RCC 7860 (cell line): Measurements from ENCODE around the gene EOMES.
"Not testable (repeated sequence)": the region's sequence is repeated elsewhere in the genome, so short reads cannot be mapped to it uniquely, and the experiment has no call there.

Experiments used
- DNase-seq: peaks from one replicate; pipeline ENCODE4 v3.0.0-alpha.2; 2015; ENCODE audit warnings: low spot score
- FAIRE-seq: peaks from 2 replicates; lab custom pipeline; 2012; peaks lifted over from hg19 to GRCh38; lab: Jason Lieb, UNC

Gene EOMES

DNA sequence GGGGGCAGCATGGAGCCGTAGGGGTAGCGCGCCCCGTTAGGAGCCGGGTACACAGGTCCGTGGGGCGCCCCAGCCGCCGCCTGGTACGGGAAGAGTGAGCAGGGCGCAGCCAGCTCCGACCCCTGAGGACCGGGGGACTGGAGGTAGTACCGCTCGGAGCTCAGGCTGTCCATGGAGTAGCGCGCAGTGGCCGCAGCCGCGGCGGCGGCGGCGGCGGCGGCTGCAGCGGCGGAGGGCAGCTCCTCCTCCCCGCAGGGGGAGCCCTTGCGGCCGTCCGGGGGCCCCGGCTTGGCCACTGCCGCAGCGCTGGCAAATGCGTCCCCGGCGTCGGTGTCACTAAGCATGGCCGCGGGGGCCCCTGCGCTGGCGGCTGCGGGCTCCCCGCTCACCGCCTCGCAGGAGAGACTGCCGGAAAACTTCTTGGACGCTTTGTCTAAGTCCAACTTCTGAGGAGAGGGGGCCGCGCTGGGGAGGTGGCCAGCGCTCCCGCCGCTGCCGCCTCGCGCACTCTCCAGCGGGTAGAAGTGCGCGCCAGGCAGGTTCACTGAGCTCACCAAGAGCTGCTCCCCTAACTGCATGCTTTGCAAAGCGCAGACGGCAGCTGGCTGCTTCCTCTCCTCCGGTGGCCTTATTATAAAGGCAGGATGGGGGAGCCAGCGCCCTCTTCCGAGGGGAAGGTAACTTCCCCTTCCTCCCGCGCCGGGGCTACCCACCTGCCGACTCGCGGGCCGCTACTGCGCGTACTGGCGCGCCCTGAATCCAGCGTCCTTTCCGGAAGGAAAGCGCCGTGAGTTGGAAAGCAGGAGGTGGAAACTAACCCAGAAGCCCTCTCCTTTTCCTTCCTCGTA lies at the start of gene EOMES:
EOMES (minus strand) TSS at position 607 of the 848 bp plus-strand sequence; CDS start at position 578, 29 bp downstream.
- no peak for FAIRE-seq
- DNase-seq, result no peak

DNA sequence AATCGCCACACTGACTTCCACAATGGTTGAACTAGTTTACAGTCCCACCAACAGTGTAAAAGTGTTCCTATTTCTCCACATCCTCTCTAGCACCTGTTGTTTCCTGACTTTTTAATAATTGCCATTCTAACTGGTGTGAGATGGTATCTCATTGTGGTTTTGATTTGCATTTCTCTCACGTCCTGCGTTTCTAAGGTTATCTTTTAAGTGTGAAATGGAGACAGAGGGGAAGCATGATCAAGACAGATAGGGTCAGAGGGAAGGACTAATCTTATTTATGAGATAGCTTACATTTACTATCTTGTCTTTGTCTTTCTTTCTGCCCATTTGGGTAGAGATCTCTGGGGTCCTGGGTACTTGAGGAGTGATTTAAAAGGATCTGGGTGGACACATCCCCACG lies 48.3 kb upstream of the EOMES start:
- FAIRE-seq, DNase-seq: not testable (repeated sequence)

DNA sequence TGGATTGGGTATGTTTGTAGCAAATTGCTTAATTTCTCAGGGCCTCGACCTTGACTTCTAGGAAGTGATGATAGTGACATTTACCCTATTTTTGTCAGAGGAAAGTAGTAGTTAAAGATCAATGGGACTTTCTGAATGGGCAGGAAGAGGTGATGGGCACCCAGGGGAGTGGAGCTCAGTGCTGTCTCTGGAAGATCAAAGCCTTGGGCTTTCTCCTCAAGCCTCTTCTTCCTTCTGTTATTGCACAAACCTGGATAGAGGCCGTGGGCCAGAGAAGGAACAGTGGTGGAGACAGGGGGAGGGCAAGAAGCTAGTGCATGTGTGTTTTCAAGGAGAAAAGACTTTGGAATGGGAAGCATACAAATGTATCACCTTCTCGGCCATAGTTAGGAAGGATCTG lies 44.9 kb upstream of the EOMES start:
- DNase-seq, result no peak
- no peak for FAIRE-seq

DNA sequence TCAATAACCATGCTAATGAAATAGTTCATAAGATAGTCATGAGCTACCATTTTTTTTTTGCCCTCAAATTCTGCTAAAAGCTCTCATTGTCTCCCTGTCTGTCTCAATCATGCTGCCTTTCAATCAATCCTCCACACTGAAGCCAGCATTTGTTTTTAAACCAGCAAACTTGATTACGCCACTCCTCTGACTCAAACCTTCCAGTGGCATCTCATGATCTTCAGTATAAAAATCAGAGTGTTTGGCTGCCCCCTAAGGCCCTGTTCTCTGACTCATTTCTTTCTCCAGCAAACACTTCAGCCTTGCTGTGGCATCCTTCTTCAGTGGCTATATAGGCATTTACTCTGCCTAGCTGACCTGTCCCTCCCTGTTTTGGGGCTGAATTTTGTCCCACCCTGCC lies 36.0 kb upstream of the EOMES start:
- FAIRE-seq (no peak), DNase-seq (no peak)

DNA sequence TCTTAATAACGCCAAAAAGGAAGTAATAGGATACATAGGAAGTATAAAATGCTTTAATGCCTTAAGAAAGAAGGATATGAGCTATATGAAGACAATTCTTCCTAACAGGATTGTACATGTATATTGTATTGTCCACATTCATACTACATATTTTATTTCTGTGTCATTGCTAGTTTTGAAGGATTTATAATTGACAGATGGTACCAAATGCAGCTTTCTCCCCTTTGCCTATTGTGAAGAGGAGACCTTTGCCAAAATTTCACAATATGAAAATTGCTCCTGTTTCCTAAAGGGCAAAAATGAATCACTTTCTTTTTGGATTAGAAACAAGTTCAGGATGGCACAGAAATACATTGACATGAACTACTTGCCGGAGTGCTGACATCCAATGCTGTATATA lies 34.8 kb upstream of the EOMES start:
- FAIRE-seq (no peak), DNase-seq (no peak)

DNA sequence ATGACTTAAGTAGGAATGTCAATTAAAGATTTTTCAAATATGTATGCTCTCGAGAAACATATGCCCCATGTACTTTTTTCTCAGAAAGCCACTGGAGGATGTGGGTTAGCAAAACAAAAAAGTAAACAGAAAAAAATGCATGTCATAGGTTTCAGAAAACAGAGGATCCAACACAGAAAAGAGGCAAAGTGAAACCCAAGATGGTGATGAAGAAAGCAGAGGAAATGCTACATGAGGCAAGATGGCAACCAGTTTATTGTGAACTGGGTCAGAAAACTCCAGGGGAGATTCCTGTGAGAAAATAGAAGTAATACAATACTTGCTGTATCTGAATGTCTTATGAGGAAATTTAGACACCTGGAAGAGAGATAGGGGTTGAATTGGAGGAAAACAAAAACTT lies 30.8 kb upstream of the EOMES start:
- FAIRE-seq (no peak), DNase-seq (no peak)

DNA sequence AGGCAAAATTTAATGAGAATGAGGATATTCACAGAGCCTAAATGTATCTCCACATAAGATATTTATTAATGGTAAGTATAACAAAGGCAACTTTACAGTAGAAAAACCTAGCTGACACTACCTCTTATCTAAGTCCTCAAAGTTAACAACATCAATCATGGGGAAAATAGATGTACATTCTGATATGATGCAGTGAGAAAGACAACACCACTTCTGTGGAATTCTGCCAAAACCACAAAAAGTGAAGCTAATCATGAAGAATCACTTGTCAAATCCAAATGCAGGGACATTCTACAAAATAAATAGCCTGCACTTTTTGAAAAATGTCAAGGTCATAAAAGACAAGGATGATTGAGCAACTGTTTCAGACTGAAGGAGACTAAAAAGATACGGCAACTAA lies 27.5 kb upstream of the EOMES start:
- DNase-seq, result no peak
- no peak for FAIRE-seq

DNA sequence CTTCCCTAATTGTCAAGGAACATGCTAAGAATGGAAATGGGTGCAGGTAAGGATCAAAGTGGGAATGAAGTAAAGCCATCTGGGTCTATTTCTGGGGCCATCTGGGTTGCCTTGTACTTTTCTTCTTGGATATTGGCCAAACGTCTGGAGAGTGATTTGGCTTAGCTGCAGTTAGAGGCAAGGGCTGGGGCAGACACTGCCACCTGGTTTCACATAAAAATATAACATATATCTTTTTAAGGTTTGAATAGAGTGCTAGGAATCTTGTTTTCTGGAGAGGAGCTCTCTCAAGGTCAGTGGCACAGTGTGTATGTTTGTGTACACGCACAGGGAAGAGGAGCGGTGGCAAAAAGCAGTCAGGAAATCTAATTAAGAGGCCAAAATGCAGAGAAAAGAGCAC lies 24.7 kb upstream of the EOMES start:
- no peak for DNase-seq
- no peak for FAIRE-seq

DNA sequence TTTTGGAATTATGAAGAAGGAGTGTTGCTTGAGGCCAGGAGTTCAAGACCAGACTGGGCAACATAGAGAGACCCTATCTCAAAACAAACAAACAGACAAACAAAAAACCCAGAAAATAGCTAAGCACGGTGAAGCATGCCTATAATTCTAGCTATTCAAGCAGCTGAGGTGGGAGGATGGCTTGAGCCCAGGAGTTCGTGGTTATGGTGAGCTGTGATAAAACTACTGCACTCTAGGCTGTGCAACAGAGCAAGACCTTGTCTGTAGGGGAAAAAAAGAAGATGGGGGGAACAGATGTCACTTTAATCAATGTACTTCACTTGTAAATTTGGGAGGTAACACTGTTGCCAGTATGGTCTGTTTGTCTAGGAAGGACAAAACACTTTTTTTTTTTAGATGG lies 18.7 kb upstream of the EOMES start:
- FAIRE-seq, result no peak
- DNase-seq, result no peak

DNA sequence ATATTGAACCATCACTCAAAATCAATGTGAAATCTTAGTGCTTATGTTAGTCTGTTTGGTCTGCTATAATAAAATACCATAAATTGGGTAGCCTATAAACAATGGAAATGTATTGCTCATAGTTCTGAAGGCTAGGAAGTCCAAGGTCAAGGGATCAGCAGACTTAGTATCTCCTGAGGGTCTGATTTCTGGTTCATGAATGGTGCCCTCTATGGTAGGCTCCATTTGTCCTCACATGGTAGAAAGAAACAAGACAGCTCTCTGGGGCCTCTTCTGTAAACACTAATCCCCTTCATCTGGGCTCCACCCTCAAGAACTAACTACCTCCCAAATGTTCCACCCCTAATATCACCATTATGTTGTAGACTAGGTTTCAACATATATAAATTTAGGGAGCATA lies 15.0 kb upstream of the EOMES start:
- FAIRE-seq, result no peak

DNA sequence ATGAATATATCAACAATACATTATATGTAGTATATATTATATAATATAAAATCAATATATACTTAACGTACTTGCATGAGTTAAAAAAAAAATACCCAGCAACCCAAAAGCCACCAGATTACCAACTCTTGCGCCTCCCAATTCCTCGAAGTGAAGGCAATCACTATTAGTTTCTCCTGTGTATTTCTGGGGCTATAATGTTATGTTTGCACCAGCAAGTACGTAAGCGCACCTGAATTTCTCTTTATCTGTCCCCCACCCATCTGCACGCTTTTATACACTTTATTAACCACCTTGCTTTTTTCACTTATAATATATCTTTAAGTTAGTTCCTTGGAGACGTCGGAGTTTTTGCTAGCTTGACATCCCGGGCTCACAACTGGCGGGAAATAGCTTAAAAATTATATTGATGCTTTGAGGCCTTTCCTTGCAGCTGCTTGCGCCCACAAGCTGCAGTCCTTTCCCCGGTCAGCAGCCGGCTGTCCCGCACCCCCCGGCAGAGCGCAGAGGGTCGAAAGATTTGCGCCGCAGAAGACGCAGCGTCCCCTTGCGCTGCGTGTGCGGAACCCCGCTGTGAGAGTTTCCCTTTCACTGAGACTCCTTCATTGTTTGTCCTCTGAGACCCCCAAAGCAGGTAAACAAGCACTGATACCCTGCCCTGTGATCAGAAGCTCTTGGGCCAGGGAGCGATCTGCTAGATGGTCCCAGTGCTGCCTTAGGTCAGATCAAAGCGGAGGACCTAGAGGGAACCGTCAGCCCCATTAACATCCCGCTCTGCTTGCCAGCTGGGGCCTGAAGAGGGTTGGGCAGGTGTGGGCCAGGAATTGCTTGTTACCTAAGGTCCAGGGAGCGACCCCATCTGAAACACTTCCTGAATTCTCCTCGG lies 8.9 kb upstream of the EOMES start:
- DNase-seq, result no peak
- no peak for FAIRE-seq

More for the DNA sequence above, 15.0 kb upstream of the EOMES start:
- DNase-seq, result no peak

DNA sequence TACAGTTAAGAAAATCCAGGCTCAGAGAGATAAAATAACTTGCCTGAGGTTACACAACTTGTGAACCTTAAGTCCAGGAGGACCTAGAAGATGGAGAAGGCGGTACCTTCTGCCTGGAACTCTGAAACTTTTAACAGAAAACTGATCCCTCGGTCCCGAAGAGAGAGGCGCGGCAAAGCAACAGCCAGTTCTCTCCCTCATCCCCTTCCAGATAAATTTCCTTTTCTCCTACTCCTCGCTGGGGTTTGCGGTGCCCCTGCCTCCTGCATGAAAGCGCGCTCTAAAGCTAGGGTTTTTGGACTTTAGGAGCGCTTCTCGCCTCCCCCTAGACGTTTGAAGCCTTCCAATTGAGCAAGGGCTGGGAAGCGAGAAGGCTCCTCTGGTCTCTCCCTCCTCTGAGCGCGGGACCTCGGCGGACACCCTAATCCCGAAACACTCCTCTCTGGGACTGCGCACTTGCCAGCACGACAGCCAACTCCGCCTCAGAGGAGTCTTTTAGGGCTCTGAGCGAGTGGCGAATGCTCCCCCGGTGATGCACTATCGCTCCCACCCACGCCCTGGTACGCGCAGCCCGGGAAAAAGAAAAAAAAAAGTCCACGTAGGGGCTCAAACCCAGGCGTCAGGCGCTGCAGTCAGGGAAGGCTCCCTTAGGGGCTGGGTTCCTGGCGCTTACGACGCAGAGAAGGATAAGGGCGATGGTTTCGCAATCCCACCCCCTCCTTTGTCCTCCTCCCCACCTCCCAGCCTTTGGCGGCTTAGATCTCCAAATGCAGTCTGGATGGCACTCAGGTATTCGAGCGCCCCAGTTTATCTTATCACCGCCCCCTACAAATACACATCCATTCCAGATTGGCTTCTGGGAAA lies 7.9 kb upstream of the EOMES start:
- DNase-seq, result no peak

DNA sequence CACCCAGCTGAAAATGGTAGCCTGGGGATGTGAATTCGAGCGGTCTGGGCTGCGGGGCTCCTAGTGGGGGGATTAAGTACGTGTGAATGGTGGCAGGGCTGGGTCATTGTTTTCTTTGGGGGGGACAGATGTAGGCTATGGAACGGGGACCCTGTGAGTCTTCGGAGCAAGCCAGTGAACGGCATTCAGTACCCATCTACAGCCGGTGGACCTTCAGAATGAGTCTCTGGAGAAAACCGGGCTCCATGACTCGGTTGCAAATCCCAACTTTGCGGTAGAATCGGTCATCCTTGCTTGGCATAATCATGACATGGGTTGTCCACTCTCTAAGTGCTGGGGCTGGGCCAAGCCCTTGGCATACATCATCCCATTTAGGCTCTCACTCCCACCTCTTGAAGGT lies 7.2 kb upstream of the EOMES start:
- DNase-seq, result no peak
- no peak for FAIRE-seq

More for the DNA sequence above, 7.9 kb upstream of the EOMES start:
- FAIRE-seq, result no peak

DNA sequence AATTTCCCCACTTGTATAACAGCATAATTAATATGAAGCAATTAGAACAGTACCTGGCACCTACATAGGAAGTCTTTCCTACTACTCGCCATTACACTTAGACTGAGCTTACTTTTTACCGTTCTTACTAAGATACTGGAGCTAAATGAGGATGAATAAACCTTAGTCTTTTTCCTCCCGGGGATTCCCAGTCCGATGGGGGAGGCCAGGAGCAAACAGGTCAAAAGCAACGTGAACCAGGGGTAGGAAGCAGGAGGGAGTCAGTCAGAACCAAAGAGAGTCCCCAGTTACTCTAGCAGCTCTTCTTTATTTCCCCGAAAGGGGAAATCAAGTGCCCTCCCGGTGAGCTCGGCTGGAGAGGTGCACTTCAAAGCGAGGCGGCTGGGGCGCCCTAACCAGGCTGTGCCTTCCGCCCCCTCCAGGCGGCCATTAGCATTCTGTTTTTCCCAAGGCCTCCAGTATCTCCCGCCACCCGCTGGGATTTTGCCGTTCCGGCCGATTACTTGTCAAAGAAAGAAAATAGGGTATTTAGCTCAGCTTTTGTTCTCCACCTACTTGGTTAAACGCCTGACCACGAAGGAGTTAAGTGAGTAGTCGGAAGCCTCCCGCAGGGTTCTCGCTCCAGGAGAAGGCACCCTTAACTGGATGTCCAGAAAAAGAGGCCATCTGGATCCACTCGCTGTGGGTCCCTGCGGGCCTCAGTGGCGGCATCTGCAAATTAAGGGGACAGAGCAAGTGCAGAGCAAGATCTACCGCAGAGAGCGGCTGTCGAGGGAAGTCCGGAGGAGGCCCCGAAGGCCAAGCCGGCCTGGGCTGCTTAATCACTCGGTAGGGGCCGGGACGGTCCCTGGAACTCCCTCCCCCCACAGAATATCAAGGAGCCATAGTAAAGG lies 6.3 kb upstream of the EOMES start:
- DNase-seq (no peak), FAIRE-seq (no peak)

DNA sequence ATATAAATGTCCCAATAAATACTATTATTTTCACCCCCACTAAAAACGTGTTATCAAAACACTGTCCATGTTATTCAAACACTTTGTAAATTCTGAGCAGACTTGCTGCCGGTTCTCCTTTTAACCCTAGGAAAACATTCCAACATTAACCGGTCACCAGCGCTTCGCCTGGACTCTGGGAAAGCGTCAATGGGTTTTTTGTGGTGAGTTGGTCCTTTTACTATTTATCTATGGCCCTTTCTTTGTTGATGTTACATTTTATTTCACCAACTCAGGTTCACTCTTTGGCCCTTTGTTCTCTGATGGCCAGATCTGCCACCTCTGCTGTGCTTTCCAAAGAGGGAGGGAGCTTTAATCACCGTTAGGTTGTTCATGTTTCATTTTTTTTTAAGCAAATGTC lies 4.1 kb upstream of the EOMES start:
- FAIRE-seq (no peak), DNase-seq (no peak)

DNA sequence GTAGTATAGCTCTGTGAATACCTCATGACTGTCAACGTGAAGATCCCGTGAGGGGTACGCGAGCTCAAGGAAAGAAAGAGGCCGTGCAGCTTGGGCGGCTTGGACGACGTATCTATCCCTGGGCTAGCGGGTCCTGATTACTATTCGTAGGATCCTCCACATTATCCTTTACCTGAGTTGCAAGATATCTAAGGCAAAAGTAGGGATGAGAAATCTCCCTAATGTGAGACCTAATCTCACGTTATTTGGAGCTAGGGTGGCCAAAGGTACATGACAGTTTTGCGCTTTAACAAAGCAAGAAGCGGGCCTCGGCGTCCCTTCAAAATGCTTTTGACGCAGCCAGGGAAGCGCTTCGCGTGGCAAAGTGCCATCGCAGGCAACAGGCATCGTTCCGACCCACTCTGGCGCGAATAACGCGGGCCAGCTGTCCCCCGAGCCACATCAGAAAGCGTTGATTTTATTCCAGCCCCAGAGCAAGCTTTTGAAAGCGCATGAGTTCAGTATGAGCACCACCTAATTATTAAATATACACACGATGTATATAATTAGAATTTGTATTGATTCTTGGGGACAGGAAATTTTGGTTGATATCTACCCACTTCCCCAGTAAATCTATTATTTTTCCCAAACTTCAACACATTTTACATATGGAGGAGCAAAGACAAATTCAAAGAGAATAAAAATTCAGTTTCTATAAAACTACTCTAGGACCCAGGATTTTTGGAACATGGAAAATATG lies 2.5 kb upstream of the EOMES start:
- FAIRE-seq, result no peak
- no peak for DNase-seq

DNA sequence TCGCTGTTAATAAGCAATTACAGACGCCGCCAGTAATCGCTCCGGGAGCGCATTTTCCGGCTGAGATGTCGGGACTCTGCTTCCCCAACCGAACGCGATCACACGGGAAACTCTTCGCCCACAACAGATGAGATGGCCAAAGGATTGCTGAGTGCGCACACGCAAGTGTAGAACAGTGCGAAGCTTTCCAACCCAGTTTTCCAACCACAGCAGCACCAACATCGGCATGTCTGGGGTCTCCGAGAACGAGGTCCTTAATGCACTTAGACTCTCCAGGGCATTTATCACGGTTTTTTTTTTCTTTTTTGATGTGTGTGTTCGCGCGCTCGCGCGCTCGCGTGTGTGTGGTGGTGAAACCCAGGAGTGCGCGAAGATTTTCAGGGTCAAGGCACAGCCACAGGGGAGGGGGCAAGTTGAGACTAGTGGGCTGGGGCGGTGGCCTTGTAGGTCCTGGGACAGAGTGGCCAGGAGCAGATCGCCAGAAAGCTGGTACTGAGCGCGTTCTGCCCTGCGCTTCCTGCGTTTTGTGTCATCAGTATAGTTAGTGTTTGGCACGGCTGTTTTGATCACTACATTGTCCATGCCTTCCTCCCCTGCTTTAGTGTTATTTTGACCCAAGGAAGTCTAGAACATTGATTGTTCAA lies 1.8 kb upstream of the EOMES start:
- no peak for DNase-seq
- no peak for FAIRE-seq

DNA sequence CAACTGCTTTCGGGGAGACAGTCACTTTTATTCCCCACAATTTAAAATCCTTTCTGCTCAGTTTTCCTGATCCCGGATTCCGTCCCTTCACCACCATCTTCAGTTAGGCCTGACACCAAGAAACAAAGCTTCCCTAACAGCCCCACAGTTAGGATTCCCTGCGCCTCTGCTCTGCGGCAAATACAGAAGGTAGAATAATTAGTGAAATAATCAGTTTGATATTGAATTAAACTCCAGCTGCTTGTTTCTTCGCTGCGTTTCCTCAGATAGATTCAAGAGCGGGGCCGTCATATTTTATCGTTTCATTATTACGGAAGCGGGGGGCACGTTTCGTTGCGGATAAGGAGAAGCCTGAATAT lies 1.3 kb upstream of the EOMES start:
- DNase-seq (no peak), FAIRE-seq (no peak)

DNA sequence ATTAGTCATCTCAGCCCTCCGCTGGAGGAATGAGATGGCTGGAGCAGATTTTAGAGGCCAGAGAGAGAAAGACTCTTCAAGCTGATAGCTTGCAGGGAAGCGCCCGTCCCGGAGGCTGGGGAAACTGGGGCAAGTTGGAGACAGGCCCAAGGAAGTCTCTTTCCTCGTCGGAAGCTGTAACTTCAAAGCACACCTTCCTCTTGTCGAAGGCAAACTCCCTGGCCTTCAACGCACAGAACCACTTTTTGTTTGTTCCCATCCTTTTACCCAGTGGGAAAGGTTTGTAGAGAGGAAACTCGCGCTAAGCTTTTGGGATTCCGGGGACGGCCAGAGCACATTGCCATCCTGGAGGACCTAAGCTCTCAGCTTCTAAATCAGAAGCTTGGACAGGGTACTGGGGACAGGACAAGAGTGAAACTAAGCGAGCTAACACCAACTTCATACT lies 900 bp upstream of the EOMES start:
- FAIRE-seq (no peak), DNase-seq (no peak)
